Urothelium cell line (cell line): ENCODE data around the gene BLMH.
"Not testable (repeated sequence)": the region's sequence is repeated elsewhere in the genome, so short reads cannot be mapped to it uniquely, and the experiment has no call there.

Experiments
- DNase-seq: peaks from one replicate; pipeline ENCODE4 v3.0.0; 2011; ENCODE audit warnings: low spot score, mixed read lengths
- FAIRE-seq: peaks from 2 replicates; lab custom pipeline; 2011; peaks lifted over from hg19 to GRCh38; lab: Jason Lieb, UNC

Gene BLMH

DNA sequence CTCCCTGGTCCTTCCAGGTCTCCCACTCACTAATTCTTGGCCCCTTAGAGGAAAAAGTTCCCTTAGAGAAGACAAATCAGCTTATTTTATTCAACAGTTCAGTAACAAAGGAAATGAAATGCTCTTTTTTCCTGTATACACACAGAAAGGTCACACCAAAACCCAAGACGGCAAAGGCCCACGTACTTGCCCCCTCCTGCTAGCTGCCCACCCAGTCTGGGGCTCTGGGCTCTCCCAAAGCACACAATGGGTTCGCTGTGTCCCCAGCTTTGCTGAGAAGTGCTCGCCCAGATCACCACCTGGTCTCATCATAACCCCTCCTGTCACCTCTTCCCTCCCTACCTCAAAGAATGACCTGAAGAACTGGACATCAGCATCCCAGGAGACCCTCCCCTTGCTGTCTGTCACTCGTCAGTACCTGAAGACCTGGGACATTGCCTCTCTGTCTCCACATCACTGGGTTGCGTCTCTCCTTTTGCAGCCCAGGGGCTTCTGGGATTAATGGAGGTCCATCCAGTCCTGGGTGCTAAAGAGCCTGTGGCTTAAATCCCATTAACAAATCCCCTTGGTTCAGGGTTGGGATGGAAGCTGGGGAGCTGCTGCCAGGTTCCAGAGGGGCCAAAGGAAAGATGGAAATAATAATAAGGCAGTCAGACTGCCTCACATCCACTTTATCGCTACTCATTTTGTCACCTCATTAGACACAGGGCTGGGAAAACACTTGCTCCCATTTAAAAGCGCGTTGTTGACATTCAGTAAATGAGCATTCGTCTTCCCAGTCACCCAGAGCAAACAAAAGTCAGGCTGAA, 59.5 kb downstream of the BLMH start:
- DNase-seq, result no peak
- FAIRE-seq, result no peak

DNA sequence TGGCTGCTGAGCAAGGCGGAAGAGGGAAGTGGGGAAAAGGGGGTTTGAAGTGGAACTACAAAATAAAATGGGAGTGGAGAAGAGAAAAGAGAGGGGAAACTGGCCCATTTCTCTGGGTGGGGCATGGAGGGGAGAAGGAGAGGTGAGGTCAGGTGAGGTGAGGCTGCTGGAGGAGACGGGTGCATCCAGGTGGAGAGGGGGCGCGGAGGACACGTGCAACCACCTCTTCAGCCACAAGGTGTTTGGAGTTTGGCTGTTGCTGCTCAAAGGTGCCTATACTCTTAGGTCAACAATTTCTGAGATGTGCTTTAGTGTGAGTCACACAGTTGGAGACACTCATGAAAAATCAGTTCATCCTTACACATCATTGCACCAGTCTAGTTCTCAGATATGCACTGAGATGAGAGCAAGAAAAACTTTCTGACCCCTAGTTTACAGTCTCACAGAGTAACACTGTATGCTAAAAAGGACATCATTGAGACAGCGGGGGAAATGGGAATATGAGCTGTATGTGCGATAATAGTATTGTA, 61.1 kb downstream of the BLMH start:
- DNase-seq, result no peak
- no peak for FAIRE-seq

DNA sequence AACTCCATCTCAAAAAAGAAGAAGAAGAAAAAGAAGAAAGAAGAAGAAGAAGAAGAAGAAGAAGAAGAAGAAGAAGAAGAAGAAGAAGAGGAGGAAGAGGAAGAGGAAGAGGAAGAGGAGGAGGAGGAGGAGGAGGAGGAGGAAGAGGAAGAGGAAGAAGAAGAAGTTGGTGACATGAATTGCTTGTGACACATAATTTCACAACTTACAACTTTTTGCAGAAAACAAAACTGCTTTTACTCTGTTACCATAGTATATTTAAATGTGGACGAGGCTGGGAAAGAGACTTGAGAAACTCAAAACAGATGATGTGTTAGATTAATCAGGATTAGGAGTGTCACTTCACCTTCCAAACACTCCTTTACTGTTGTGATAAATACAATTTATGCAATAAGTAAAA, 61.7 kb downstream of the BLMH start:
- not testable (repeated sequence) for FAIRE-seq, DNase-seq

- no peak for FAIRE-seq
- DNase-seq, result no peak
These were observed 62.7 kb downstream of the BLMH start for GRCh38 chr17:30229012-30229411.

GRCh38 chr17:30228011-30228410, 63.7 kb downstream of the BLMH start:
- DNase-seq, result no peak
- FAIRE-seq, result no peak

DNA sequence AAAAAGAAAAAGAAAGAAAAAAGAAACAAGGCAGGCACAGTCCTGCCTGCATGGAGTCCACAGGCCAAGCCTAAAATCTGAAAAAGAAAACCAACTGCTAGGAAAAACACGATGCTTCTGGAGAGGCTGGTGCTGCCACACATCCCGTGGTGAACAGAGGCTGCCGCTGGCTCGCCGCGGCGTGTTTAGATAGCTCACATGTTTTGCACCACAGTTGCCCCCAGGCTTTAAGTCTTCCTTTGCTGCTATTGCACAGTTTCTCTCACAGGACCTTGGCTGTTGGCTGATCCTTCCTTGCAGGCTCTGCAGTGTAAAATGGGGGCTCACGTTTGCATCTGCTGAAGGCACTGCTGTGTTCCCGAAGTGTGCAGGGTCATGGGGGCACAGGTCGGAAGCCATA, 64.9 kb downstream of the BLMH start:
- no peak for FAIRE-seq

GRCh38 chr17:30225919-30226553, 65.7 kb downstream of the BLMH start:
- no peak for DNase-seq
- no peak for FAIRE-seq

More for the DNA sequence above, 64.9 kb downstream of the BLMH start:
- no peak for DNase-seq

- DNase-seq (no peak), FAIRE-seq (no peak)
These were observed 66.6 kb downstream of the BLMH start for GRCh38 chr17:30225112-30225511.

GRCh38 chr17:30224419-30224960, 67.3 kb downstream of the BLMH start:
- FAIRE-seq, result no peak
- no peak for DNase-seq

DNA sequence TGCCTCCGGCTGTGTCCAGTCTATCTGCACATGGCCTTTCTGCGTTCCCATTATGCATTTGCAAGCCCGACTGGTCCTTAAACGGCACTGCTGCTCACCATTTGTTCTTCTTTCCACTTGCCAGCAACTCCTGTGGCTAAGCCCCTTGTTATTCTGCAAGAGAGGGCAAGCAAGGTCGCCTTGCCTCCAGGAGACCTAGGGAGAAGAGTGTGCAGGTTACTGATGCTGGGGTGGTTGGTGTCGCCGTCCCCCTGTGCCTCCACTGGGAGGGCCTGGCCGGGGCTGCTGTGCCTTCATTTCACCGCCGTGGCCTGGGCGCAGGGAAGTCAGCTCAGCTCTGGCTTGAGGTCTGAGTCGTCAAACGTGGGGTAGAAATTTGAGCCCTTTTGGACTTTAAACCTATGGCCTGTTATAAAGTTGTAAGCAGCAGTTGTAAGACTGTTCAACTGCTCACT, 69.0 kb downstream of the BLMH start:
- no peak for FAIRE-seq

DNA sequence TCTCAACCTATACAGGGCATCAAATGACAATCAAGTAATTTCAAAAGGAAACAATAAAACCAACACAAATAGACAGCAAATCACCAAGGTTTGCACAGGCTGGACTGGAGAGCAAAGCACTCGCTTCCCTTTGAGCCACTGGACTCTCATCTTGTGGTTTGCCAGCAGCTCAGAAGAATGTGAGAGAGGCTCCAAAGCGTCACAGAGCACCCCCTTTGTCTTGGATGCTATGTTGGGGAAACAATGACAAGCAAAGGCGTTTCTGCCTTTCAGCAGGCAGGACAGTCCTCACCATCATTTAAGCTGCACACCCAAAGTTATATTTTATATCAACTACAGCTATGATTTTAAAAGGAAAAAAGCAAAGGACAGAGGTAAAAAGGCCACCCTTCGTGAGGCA, 69.5 kb downstream of the BLMH start:
- FAIRE-seq (no peak), DNase-seq (no peak)

More for the DNA sequence above, 69.0 kb downstream of the BLMH start:
- DNase-seq, result no peak

DNA sequence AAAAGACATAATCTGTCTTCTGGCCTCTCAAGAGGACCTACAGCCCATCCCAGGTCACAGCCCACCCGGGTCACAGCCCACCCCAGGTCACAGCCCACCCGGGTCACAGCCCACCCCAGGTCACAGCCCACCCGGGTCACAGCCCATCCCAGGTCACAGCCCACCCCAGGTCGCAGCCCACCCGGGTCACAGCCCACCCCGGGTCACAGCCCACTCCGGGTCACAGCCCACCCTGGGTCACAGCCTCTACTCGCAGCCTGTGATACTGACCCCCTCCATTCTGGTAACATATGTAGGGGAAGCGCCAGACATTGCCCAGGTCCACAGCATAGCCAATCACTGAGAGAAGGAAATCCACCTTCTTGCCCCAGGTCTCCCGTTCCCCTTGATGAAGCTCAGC, 70.4 kb downstream of the BLMH start:
- DNase-seq (no peak), FAIRE-seq (no peak)

- DNase-seq (no peak), FAIRE-seq (no peak)
These were observed 71.3 kb downstream of the BLMH start for GRCh38 chr17:30220414-30220813.

DNA sequence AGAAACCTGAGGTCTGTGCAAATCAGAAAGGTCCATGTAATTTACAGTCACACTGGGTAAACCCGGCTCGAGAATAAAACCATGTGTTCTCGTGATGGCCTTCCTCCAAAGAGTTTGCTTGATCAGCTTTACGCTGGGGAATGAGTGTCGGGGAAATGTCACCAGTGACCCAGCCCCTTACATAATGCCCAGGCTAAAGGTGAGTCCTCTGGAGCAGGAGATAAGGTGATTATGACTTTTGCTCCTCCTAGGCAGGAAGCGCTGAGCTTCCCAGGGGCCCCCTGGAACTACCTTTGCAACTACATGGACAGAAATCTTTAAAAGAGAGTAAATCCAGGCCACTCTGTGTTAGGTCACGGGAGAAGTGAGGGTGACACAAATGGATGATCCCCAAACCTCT, 71.9 kb downstream of the BLMH start:
- DNase-seq (no peak), FAIRE-seq (no peak)

DNA sequence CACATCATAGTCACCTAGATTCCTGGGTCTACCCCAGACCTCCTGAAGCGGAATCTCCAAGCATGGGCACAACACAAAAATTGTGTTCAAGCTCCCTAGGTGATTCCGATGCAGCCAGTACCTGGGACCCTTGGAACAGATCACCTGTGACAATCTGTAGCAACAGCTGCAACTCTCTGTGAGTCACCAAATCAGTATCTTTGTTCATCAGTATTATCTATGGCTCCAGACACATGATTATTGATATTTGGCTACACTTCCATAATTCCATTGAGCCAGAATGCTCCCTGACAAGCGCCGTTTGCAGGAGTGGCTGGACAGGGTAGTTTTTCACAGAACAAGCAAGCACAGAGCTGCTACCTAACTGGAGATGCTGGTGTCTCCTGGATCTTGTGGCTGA, 72.4 kb downstream of the BLMH start:
- FAIRE-seq (no peak), DNase-seq (no peak)

DNA sequence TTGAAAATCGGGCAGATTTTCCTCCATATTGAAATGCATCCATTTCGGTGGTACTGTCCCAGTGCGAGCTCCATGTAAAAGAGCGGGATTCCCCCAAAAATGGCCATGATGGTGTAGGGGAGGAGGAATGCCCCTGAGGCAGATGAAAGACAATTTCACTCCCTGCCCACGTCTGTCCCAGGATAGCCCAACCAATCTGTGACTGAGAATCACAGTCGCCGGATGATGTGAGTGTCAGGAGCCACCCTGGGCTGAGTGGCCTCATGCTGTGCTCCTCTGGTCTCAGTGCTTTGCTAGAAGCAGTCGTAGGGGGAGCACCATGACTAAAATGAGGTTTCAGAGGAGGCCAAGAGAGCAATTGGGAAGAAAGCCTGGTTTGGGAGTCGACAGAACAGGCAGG, 72.9 kb downstream of the BLMH start:
- DNase-seq, result no peak
- no peak for FAIRE-seq

GRCh38 chr17:30217746-30218245, 73.9 kb downstream of the BLMH start:
- DNase-seq (no peak), FAIRE-seq (no peak)

DNA sequence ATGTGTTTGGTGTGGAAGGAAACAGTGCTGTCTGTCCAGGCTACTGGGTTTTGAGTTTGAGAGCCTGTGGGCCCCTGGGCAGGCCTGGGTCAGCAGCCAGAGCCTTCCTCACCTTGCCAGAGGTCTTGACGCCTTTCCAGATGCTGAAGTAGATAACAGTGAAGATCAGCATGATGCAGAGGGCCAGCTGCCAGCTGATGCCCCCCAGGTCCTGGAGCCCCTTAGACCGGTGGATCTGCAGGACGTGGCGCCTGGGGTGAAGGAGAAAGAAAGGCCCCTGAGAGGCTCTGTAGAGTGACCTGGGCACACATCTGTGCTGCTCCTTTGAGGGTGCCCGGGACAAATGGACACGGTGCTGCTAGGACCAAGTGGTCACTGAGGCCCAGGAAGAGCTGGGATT, 74.7 kb downstream of the BLMH start:
- DNase-seq (no peak), FAIRE-seq (no peak)

DNA sequence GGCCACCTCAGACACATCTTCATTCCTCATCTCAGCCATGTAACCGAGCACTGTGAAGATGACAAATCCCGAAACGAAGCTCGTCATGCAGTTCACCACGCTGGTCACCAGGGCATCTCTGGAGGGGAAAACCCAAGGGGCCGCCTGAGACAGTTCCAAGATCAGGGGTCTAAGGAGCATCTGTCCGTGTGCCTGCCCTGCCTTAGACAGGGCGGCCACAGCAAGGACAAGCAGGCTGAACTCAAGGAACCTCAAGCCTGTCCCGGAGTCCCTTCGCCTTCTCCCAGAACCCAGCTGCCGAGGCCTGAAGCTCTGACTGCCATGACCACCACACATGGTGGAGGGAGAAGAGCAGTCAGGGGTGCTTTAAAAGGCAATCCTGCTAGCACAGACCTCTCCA, 79.0 kb downstream of the BLMH start:
- no peak for FAIRE-seq
- no peak for DNase-seq

DNA sequence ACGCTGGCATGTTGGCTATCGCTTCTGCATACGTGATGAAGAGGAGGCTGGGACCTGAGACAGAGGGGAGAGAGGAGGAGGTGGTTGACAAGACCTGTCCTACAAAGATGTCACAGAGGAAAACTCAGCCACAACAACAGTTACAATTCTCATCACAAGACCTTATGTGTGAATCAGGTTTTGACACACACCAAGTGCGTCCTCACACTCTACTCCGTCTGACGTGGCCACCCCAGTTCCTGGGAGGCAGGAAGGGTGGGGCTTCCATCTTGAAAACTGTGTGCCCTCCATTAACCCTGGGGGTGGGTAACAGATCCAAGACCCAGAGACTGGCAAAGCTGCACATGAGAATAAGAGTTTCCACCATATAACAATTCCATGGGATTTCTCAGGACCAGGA, 80.4 kb downstream of the BLMH start:
- DNase-seq (no peak), FAIRE-seq (no peak)

- FAIRE-seq, result no peak
- DNase-seq, result no peak
These were observed 80.8 kb downstream of the BLMH start for GRCh38 chr17:30210901-30211300.

DNA sequence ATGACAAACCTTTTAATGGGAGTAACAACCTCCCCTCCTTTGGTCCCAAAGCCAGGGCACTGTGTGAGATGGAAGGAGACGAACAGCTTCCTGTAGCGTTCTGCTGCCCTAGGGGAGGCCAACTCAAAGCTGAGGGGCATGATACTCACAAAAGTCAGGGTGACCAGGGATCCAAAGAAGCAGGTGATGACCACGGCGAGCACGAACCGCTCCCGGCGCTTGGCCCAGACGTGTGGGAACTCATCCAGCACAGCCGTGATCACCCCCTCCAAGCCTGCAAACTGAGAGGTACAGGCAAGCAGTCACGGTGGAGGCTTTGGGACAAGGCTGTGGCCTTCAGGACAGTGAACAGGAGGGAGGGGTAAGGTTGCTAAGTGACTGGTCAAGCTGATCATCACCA, 81.4 kb downstream of the BLMH start:
- FAIRE-seq (no peak), DNase-seq (no peak)
